HL-60 (cell line): Measurements from ENCODE around the gene WDR43.

ENCODE experiments used
- DNase-seq, 2 experiments: peaks; one replicate each; pipeline ENCODE4 v3.0.0-alpha.2; 2010 to 2020; ENCODE audit warnings: low read depth in 1 of 2, low spot score in 1 of 2
- H3K27ac ChIP-seq: fragments of 250-450 bp; sonication (Bioruptor Pico); replicated peaks from 2 replicates; pipeline ENCODE4 v1.5.1; 2020; ENCODE audit warnings: mild to moderate bottlenecking, moderate library complexity
- H3K27me3 ChIP-seq: fragments of 250-450 bp; sonication (Bioruptor Pico); 2 replicates; pipeline ENCODE4 v1.5.1; 2021; ENCODE audit warnings: mild to moderate bottlenecking, moderate library complexity; ENCODE audit not compliant: insufficient read depth, poor library complexity, severe bottlenecking
- H3K4me3 ChIP-seq: replicated peaks from 2 replicates; pipeline ENCODE4 v1.5.1; 2011; ENCODE audit warnings: mild to moderate bottlenecking, control low read depth, low read length; ENCODE audit not compliant: insufficient read depth
- GABPA ChIP-seq: IDR thresholded peaks from 2 replicates; pipeline ENCODE4 v1.6.1; 2012; ENCODE audit warnings: low read depth
- POLR2AphosphoS5 ChIP-seq: IDR thresholded peaks from 2 replicates; pipeline ENCODE4 v1.6.1; 2012; ENCODE audit warnings: low read depth
- REST ChIP-seq: IDR thresholded peaks from 2 replicates; pipeline ENCODE4 v1.6.1; 2012; ENCODE audit warnings: low read depth; ENCODE audit not compliant: insufficient replicate concordance
- SPI1 ChIP-seq: IDR thresholded peaks from 2 replicates; pipeline ENCODE4 v1.6.1; 2012; ENCODE audit warnings: low read depth, mild to moderate bottlenecking, borderline replicate concordance
- TF ChIP-seq, protein P1 (sequence below): IDR thresholded peaks from one replicate; pipeline ENCODE4 v1.5.1; 2011; ENCODE audit warnings: low read length, control low read depth, inconsistent platforms; ENCODE audit not compliant: insufficient read depth

The WDR43 gene

GRCh38 chr2:28981016-28981441, 86.6 kb downstream of the WDR43 start, which contains the start of gene TOGARAM2:
Gene TOGARAM2 (plus strand): TSS chr2:28981298. CDS start chr2:28994835, 13,537 bp downstream.
- Histone ChIP-seq H3K27me3 (no peaks in the 10 kb centered on the region), H3K27ac (no peak within 1 kb of the TSS), H3K4me3 (no peak within 1 kb of the TSS)
- DNase-seq, result no peak
- TF ChIP-seq SPI1, result no peak
- TF ChIP-seq POLR2AphosphoS5, result no peak
- TF ChIP-seq, protein P1, sequence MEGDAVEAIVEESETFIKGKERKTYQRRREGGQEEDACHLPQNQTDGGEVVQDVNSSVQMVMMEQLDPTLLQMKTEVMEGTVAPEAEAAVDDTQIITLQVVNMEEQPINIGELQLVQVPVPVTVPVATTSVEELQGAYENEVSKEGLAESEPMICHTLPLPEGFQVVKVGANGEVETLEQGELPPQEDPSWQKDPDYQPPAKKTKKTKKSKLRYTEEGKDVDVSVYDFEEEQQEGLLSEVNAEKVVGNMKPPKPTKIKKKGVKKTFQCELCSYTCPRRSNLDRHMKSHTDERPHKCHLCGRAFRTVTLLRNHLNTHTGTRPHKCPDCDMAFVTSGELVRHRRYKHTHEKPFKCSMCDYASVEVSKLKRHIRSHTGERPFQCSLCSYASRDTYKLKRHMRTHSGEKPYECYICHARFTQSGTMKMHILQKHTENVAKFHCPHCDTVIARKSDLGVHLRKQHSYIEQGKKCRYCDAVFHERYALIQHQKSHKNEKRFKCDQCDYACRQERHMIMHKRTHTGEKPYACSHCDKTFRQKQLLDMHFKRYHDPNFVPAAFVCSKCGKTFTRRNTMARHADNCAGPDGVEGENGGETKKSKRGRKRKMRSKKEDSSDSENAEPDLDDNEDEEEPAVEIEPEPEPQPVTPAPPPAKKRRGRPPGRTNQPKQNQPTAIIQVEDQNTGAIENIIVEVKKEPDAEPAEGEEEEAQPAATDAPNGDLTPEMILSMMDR, result no peak
- no peak for TF ChIP-seq REST
- TF ChIP-seq GABPA, result no peak

GRCh38 chr2:28981620-28982376, 87.3 kb downstream of the WDR43 start:
- Histone ChIP-seq H3K27me3 (no peaks in the 10 kb centered on the region), H3K4me3 (no peak overlapping the region), H3K27ac (no peak overlapping the region)
- no peak for DNase-seq
- no peak for TF ChIP-seq REST
- TF ChIP-seq, protein P1, result no peak
- no peak for TF ChIP-seq GABPA
- TF ChIP-seq SPI1, result no peak

DNA sequence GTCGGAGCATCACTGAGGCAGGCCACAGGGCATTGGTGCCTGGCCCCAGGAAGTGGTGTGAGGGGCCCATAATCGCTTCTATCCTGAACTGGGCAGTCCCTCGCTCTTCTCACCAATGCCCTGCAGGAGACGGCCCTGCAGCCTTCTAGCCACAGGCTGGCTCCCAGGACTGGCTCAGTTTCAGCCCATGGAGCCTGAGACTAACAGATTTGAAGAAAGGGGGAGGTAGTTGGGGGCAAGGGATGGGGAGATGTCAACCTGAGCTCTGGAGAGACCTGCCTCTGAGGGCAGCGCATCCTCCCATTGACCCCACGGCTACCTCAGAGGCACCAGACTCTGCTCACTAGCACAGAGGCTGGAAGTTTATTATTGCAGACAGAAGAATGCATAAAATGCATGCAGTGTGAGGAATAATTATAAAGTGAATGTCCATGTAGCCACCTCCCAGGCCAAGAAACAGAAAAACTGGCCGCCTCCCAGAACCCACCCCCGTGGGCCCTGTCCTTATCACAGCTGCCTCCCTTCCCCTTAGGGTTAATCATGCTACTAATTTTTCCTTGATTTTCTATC, 88.0 kb downstream of the WDR43 start:
- no peak overlapping the region for H3K4me3 ChIP-seq
- no peak for DNase-seq
- TF ChIP-seq, protein P1, result no peak
- no peak for TF ChIP-seq GABPA
- TF ChIP-seq POLR2AphosphoS5, result no peak
- TF ChIP-seq SPI1, result no peak
- TF ChIP-seq REST, result no peak

More for the DNA sequence above, 88.0 kb downstream of the WDR43 start:
- no peaks in the 10 kb centered on the region for H3K27me3 ChIP-seq
- H3K27ac ChIP-seq, result no peak overlapping the region
